Kidney epithelial cell (primary cell): ENCODE results near the gene MCRS1. TPM values are rescaled to one million over a fixed set of nuclear protein-coding genes. Genes with fewer than 3 reads are reported as not detected.
"Not testable (repeated sequence)": the region's sequence is repeated elsewhere in the genome, so short reads cannot be mapped to it uniquely, and the experiment has no call there.

ENCODE experiments used
- DNase-seq: peaks from one replicate; pipeline ENCODE4 v3.0.0-alpha.2; 2010; ENCODE audit warnings: low read depth
- H3K27me3 ChIP-seq: 2 replicates; pipeline ENCODE4 v1.6.0; 2011; ENCODE audit warnings: low read length; ENCODE audit not compliant: control insufficient read depth, insufficient read depth
- H3K36me3 ChIP-seq: 2 replicates; pipeline ENCODE4 v1.5.1; 2011; ENCODE audit warnings: low read length; ENCODE audit not compliant: control insufficient read depth, insufficient read depth
- H3K4me3 ChIP-seq: 2 replicates; pipeline ENCODE4 v1.5.1; 2011; ENCODE audit warnings: low read depth, mild to moderate bottlenecking, control low read depth, low read length
- CTCF ChIP-seq: IDR thresholded peaks from 2 replicates; pipeline ENCODE4 v1.5.1; 2011; ENCODE audit warnings: mild to moderate bottlenecking, moderate library complexity, low read length, control low read depth, inconsistent platforms; ENCODE audit not compliant: insufficient read depth, poor library complexity, severe bottlenecking
- total RNA-seq: library from RNA; depleted of rRNA; stranded (reverse); fragments of >200 nt; gene quantifications from 2 replicates; pipeline ENCODE4 v1.2.3, GENCODE V29; 2015

MCRS1 gene
- total RNA-seq, result 76.3 and 79.7 TPM in 2 replicates

- Histone ChIP-seq H3K27me3 (no peaks in the 10 kb centered on the region), H3K36me3 (no peaks in the 10 kb centered on the region), H3K4me3 (peak within 1 kb of the TSS; percentile 89)
- DNase-seq, result peak; percentile 75
- no peak for TF ChIP-seq CTCF
Observed at GRCh38 chr12:49567611-49568441, at the start of gene MCRS1. Gene MCRS1, minus strand, starts transcription at chr12:49568142. Its CDS starts 1,411 bp downstream, at chr12:49566731.

- no peak for DNase-seq
- Histone ChIP-seq H3K27me3 (no peaks in the 10 kb centered on the region), H3K36me3 (no peaks in the 10 kb centered on the region), H3K4me3 (no peak overlapping the region)
- TF ChIP-seq CTCF, result no peak
Observed at GRCh38 chr12:49616533-49617219, 48.7 kb upstream of the MCRS1 start.

GRCh38 chr12:49615725-49616124 is 47.8 kb upstream of the MCRS1 start:
- Histone ChIP-seq H3K27me3 (no peaks in the 10 kb centered on the region), H3K36me3 (no peaks in the 10 kb centered on the region), H3K4me3 (no peak overlapping the region)
- TF ChIP-seq CTCF, result no peak
- no peak for DNase-seq

GRCh38 chr12:49612210-49612609 is 44.3 kb upstream of the MCRS1 start:
- Histone ChIP-seq H3K4me3 (no peak overlapping the region), H3K27me3 (peaks cover 2% of the 10 kb centered on the region), H3K36me3 (no peaks in the 10 kb centered on the region)
- DNase-seq, result no peak
- no peak for TF ChIP-seq CTCF

- not testable (repeated sequence) for DNase-seq, H3K36me3 ChIP-seq, H3K27me3 ChIP-seq, H3K4me3 ChIP-seq
Observed at GRCh38 chr12:49610785-49611184, 42.8 kb upstream of the MCRS1 start.

GRCh38 chr12:49609875-49610154 is 41.9 kb upstream of the MCRS1 start:
- Histone ChIP-seq H3K36me3 (no peaks in the 10 kb centered on the region), H3K4me3 (no peak overlapping the region), H3K27me3 (peaks cover 2% of the 10 kb centered on the region)
- no peak for TF ChIP-seq CTCF
- no peak for DNase-seq
